ENCODE measurements around the gene KDM4D.

KDM4D gene

GRCh38 chr11:94933223-94934130 lies 40.0 kb upstream of the KDM4D start:
- no peak overlapping the region for H3K27ac ChIP-seq (ENCODE audit: insufficient read depth, low read length, poor library complexity, severe bottlenecking)
- H3K36me3 ChIP-seq (ENCODE audit: control insufficient read depth, insufficient read depth, low read length) = no peaks in the 10 kb centered on the region
- no peaks in the 10 kb centered on the region for H3K9me3 ChIP-seq (ENCODE audit: control insufficient read depth, low read length)
- no peak for DNase-seq
- no peak overlapping the region for H3K4me3 ChIP-seq (ENCODE audit: insufficient read depth, low read depth, low read length, poor library complexity, severe bottlenecking)
- peaks cover 16% of the 10 kb centered on the region for H3K4me1 ChIP-seq (ENCODE audit: control insufficient read depth, insufficient read depth, low read length, poor library complexity, severe bottlenecking)
- H3K27me3 ChIP-seq (replicated peaks; ENCODE audit: control insufficient read depth, insufficient read depth, low read length, poor library complexity, severe bottlenecking) = no peaks in the 10 kb centered on the region

GRCh38 chr11:94934362-94934761 lies 39.1 kb upstream of the KDM4D start:
- Histone ChIP-seq H3K36me3 (ENCODE audit: control insufficient read depth, insufficient read depth, low read length) (no peaks in the 10 kb centered on the region), H3K27ac (ENCODE audit: insufficient read depth, low read length, poor library complexity, severe bottlenecking) (no peak overlapping the region), H3K4me3 (ENCODE audit: insufficient read depth, low read depth, low read length, poor library complexity, severe bottlenecking) (no peak overlapping the region)

GRCh38 chr11:94934846-94935245 lies 38.7 kb upstream of the KDM4D start:
- Histone ChIP-seq H3K27ac (ENCODE audit: insufficient read depth, low read length, poor library complexity, severe bottlenecking) (no peak overlapping the region), H3K9me3 (ENCODE audit: control insufficient read depth, low read length) (no peaks in the 10 kb centered on the region), H3K4me1 (ENCODE audit: control insufficient read depth, insufficient read depth, low read length, poor library complexity, severe bottlenecking) (peaks cover 16% of the 10 kb centered on the region), H3K27me3 (replicated peaks; ENCODE audit: control insufficient read depth, insufficient read depth, low read length, poor library complexity, severe bottlenecking) (no peaks in the 10 kb centered on the region), H3K36me3 (ENCODE audit: control insufficient read depth, insufficient read depth, low read length) (no peaks in the 10 kb centered on the region), H3K4me3 (ENCODE audit: insufficient read depth, low read depth, low read length, poor library complexity, severe bottlenecking) (no peak overlapping the region)
- no peak for DNase-seq

More at GRCh38 chr11:94934362-94934761, 39.1 kb upstream of the KDM4D start:
- no peak for DNase-seq
- no peaks in the 10 kb centered on the region for H3K9me3 ChIP-seq (ENCODE audit: control insufficient read depth, low read length)
- no peaks in the 10 kb centered on the region for H3K27me3 ChIP-seq (replicated peaks; ENCODE audit: control insufficient read depth, insufficient read depth, low read length, poor library complexity, severe bottlenecking)
- peaks cover 16% of the 10 kb centered on the region for H3K4me1 ChIP-seq (ENCODE audit: control insufficient read depth, insufficient read depth, low read length, poor library complexity, severe bottlenecking)

GRCh38 chr11:94938095-94939055 lies 35.1 kb upstream of the KDM4D start:
- H3K4me1 ChIP-seq (ENCODE audit: control insufficient read depth, insufficient read depth, low read length, poor library complexity, severe bottlenecking) = peaks cover 13% of the 10 kb centered on the region
- H3K9me3 ChIP-seq (ENCODE audit: control insufficient read depth, low read length) = no peaks in the 10 kb centered on the region
- no peak for DNase-seq
- no peak overlapping the region for H3K27ac ChIP-seq (ENCODE audit: insufficient read depth, low read length, poor library complexity, severe bottlenecking)
- H3K27me3 ChIP-seq (replicated peaks; ENCODE audit: control insufficient read depth, insufficient read depth, low read length, poor library complexity, severe bottlenecking) = no peaks in the 10 kb centered on the region
- no peak overlapping the region for H3K4me3 ChIP-seq (ENCODE audit: insufficient read depth, low read depth, low read length, poor library complexity, severe bottlenecking)
- H3K36me3 ChIP-seq (ENCODE audit: control insufficient read depth, insufficient read depth, low read length) = no peaks in the 10 kb centered on the region

- H3K36me3 ChIP-seq (ENCODE audit: control insufficient read depth, insufficient read depth, low read length) = no peaks in the 10 kb centered on the region
- peaks cover 5% of the 10 kb centered on the region for H3K4me1 ChIP-seq (ENCODE audit: control insufficient read depth, insufficient read depth, low read length, poor library complexity, severe bottlenecking)
- H3K27me3 ChIP-seq (replicated peaks; ENCODE audit: control insufficient read depth, insufficient read depth, low read length, poor library complexity, severe bottlenecking) = no peaks in the 10 kb centered on the region
- H3K4me3 ChIP-seq (ENCODE audit: insufficient read depth, low read depth, low read length, poor library complexity, severe bottlenecking) = no peak overlapping the region
- no peak for DNase-seq
- no peak overlapping the region for H3K27ac ChIP-seq (ENCODE audit: insufficient read depth, low read length, poor library complexity, severe bottlenecking)
- no peaks in the 10 kb centered on the region for H3K9me3 ChIP-seq (ENCODE audit: control insufficient read depth, low read length)
Measured at GRCh38 chr11:94939346-94939745, 34.2 kb upstream of the KDM4D start.

GRCh38 chr11:94941131-94941530 lies 32.4 kb upstream of the KDM4D start:
- Histone ChIP-seq H3K27me3 (replicated peaks; ENCODE audit: control insufficient read depth, insufficient read depth, low read length, poor library complexity, severe bottlenecking) (no peaks in the 10 kb centered on the region), H3K36me3 (ENCODE audit: control insufficient read depth, insufficient read depth, low read length) (no peaks in the 10 kb centered on the region), H3K27ac (ENCODE audit: insufficient read depth, low read length, poor library complexity, severe bottlenecking) (no peak overlapping the region), H3K4me3 (ENCODE audit: insufficient read depth, low read depth, low read length, poor library complexity, severe bottlenecking) (no peak overlapping the region), H3K9me3 (ENCODE audit: control insufficient read depth, low read length) (no peaks in the 10 kb centered on the region), H3K4me1 (ENCODE audit: control insufficient read depth, insufficient read depth, low read length, poor library complexity, severe bottlenecking) (no peaks in the 10 kb centered on the region)
- no peak for DNase-seq

- DNase-seq = no peak
- Histone ChIP-seq H3K9me3 (ENCODE audit: control insufficient read depth, low read length) (no peaks in the 10 kb centered on the region), H3K27me3 (replicated peaks; ENCODE audit: control insufficient read depth, insufficient read depth, low read length, poor library complexity, severe bottlenecking) (no peaks in the 10 kb centered on the region), H3K36me3 (ENCODE audit: control insufficient read depth, insufficient read depth, low read length) (no peaks in the 10 kb centered on the region), H3K4me3 (ENCODE audit: insufficient read depth, low read depth, low read length, poor library complexity, severe bottlenecking) (no peak overlapping the region), H3K27ac (ENCODE audit: insufficient read depth, low read length, poor library complexity, severe bottlenecking) (no peak overlapping the region), H3K4me1 (ENCODE audit: control insufficient read depth, insufficient read depth, low read length, poor library complexity, severe bottlenecking) (no peaks in the 10 kb centered on the region)
Measured at GRCh38 chr11:94946812-94947211, 26.7 kb upstream of the KDM4D start.

GRCh38 chr11:94948070-94948617 lies 25.4 kb upstream of the KDM4D start:
- no peak for DNase-seq
- Histone ChIP-seq H3K27me3 (replicated peaks; ENCODE audit: control insufficient read depth, insufficient read depth, low read length, poor library complexity, severe bottlenecking) (no peaks in the 10 kb centered on the region), H3K36me3 (ENCODE audit: control insufficient read depth, insufficient read depth, low read length) (no peaks in the 10 kb centered on the region), H3K4me1 (ENCODE audit: control insufficient read depth, insufficient read depth, low read length, poor library complexity, severe bottlenecking) (no peaks in the 10 kb centered on the region), H3K4me3 (ENCODE audit: insufficient read depth, low read depth, low read length, poor library complexity, severe bottlenecking) (no peak overlapping the region), H3K9me3 (ENCODE audit: control insufficient read depth, low read length) (no peaks in the 10 kb centered on the region), H3K27ac (ENCODE audit: insufficient read depth, low read length, poor library complexity, severe bottlenecking) (no peak overlapping the region)

GRCh38 chr11:94954753-94955152 lies 18.8 kb upstream of the KDM4D start:
- DNase-seq = no peak
- no peaks in the 10 kb centered on the region for H3K4me1 ChIP-seq (ENCODE audit: control insufficient read depth, insufficient read depth, low read length, poor library complexity, severe bottlenecking)
- H3K4me3 ChIP-seq (ENCODE audit: insufficient read depth, low read depth, low read length, poor library complexity, severe bottlenecking) = no peak overlapping the region
- no peaks in the 10 kb centered on the region for H3K36me3 ChIP-seq (ENCODE audit: control insufficient read depth, insufficient read depth, low read length)
- H3K27me3 ChIP-seq (replicated peaks; ENCODE audit: control insufficient read depth, insufficient read depth, low read length, poor library complexity, severe bottlenecking) = no peaks in the 10 kb centered on the region
- H3K9me3 ChIP-seq (ENCODE audit: control insufficient read depth, low read length) = no peaks in the 10 kb centered on the region
- H3K27ac ChIP-seq (ENCODE audit: insufficient read depth, low read length, poor library complexity, severe bottlenecking) = no peak overlapping the region
